Natural killer cell (primary cell): ENCODE data around the gene NRXN3. TPM values are rescaled to one million over a fixed set of nuclear protein-coding genes. Genes with fewer than 3 reads are reported as not detected.

Experiments
- ATAC-seq, 3 donors: fragments of 150-1000 bp in 2 of 3; fragments of 200-7000 bp in 1 of 3; cut with Tn5 transposase; 1 replicate in 1 of 3; 2 replicates in 2 of 3; pipeline ENCODE4 v1.10.0; 2021; ENCODE audit warnings: mild to moderate bottlenecking in 2 of 3, moderate library complexity in 2 of 3
- DNase-seq, 2 donors: peaks; one replicate each; pipeline versions ENCODE4 v3.0.0 to v3.0.0-alpha.2; 2013 to 2021; ENCODE audit warnings: mixed read lengths in 1 of 2
- H3K27ac ChIP-seq: one replicate; pipeline ENCODE4 v1.5.1; 2013; ENCODE audit warnings: mild to moderate bottlenecking, low read length
- H3K27me3 ChIP-seq: one replicate; pipeline ENCODE4 v1.6.1; 2013; ENCODE audit warnings: low read length; ENCODE audit not compliant: control insufficient read depth, insufficient read depth
- H3K36me3 ChIP-seq: one replicate; pipeline ENCODE4 v1.6.1; 2013; ENCODE audit warnings: low read length; ENCODE audit not compliant: control insufficient read depth, insufficient read depth
- H3K4me1 ChIP-seq: one replicate; pipeline ENCODE4 v1.6.1; 2013; ENCODE audit warnings: low read length; ENCODE audit not compliant: control insufficient read depth, insufficient read depth
- H3K4me3 ChIP-seq: one replicate; pipeline ENCODE4 v1.5.1; 2013; ENCODE audit warnings: low read length
- H3K9me3 ChIP-seq: one replicate; pipeline ENCODE4 v1.6.1; 2013; ENCODE audit warnings: low read length; ENCODE audit not compliant: control insufficient read depth, insufficient read depth
- H3K27ac Mint-ChIP-seq, 2 donors: one replicate each; pipeline ENCODE4 v1.8.0; 2022; ENCODE audit warnings: mild to moderate bottlenecking in 2 of 2, mixed read lengths in 2 of 2, moderate library complexity in 1 of 2
- H3K27me3 Mint-ChIP-seq, 2 donors: one replicate each; pipeline ENCODE4 v1.8.0; 2022; ENCODE audit warnings: low read depth in 2 of 2, mixed read lengths in 2 of 2
- H3K36me3 Mint-ChIP-seq: one replicate; pipeline ENCODE4 v1.8.0; 2022; ENCODE audit warnings: mixed read lengths
- H3K4me1 Mint-ChIP-seq, 2 donors: one replicate each; pipeline ENCODE4 v1.8.0; 2022; ENCODE audit warnings: mixed read lengths in 2 of 2
- H3K4me3 Mint-ChIP-seq: one replicate; pipeline ENCODE4 v1.8.0; 2022; ENCODE audit warnings: mild to moderate bottlenecking, moderate library complexity, mixed read lengths
- H3K9me3 Mint-ChIP-seq, 2 donors: one replicate each; pipeline ENCODE4 v1.8.0; 2022; ENCODE audit warnings: mixed read lengths in 2 of 2
- CTCF ChIP-seq: fragments of 200-600 bp; IDR thresholded peaks from one replicate; pipeline ENCODE4 v1.8.0; 2022; ENCODE audit warnings: antibody characterized with exemption
- WGBS: methylation state at CpG from one replicate; pipeline ENCODE4 v1.1.7; 2013; ENCODE audit warnings: missing lambda C conversion rate; ENCODE audit not compliant: insufficient coverage; 5-methylcytosine and 5-hydroxymethylcytosine counted together
- intact Hi-C: fragments of 100-400 bp; cut with micrococcal nuclease; formaldehyde crosslinking; loops from one replicate; pipeline ENCODE4 v1.14.2; 2022
- total RNA-seq, 4 donors: library from RNA; stranded (reverse); fragments of 120-200 nt in 1 of 4; gene quantifications; one replicate each; pipeline versions ENCODE4 v1.2.3 to v1.2.4, GENCODE V29; 2013 to 2022

NRXN3 gene
- total RNA-seq, 3 donors from 2014 or later (not counting 1 experiment from before 2014, with no cell fraction given), result not detected

- whole genome bisulfite sequencing, result 76% methylated on average over 1 of the region's 3 CpGs
- H3K27ac Mint-ChIP-seq, result no peak overlapping the region
- ATAC-seq, result no peak
Observed at GRCh38 chr14:79493081-79493645, 1323.0 kb downstream of the NRXN3 start.

GRCh38 chr14:79496701-79497100 is 1326.5 kb downstream of the NRXN3 start:
- Mint-ChIP-seq H3K4me3 (no peak overlapping the region), H3K36me3 (no peaks in the 10 kb centered on the region), H3K27me3 (no peaks in the 10 kb centered on the region), H3K4me1 (no peaks in the 10 kb centered on the region), H3K27ac (no peak overlapping the region), H3K9me3 (peaks cover 2 to 7% of the 10 kb centered on the region in 2 donors)
- no peak overlapping the region for H3K27ac ChIP-seq
- no peaks in the 10 kb centered on the region for H3K9me3 ChIP-seq
- H3K27me3 ChIP-seq, result no peaks in the 10 kb centered on the region
- ATAC-seq, result no peak
- 97% methylated on average over 3 of the region's 4 CpGs for WGBS
- intact Hi-C loops, result no loop called here
- no peaks in the 10 kb centered on the region for H3K36me3 ChIP-seq
- H3K4me1 ChIP-seq, result no peaks in the 10 kb centered on the region
- no peak overlapping the region for H3K4me3 ChIP-seq
- no peak for TF ChIP-seq CTCF
- DNase-seq, result no peak

More at GRCh38 chr14:79493081-79493645, 1323.0 kb downstream of the NRXN3 start:
- Mint-ChIP-seq H3K27me3 (no peaks in the 10 kb centered on the region), H3K4me1 (no peaks in the 10 kb centered on the region), H3K9me3 (peaks cover 9 to 14% of the 10 kb centered on the region in 2 donors), H3K36me3 (no peaks in the 10 kb centered on the region), H3K4me3 (no peak overlapping the region)
- intact Hi-C loops, result no loop called here
- DNase-seq, result no peak
- TF ChIP-seq CTCF, result no peak
- Histone ChIP-seq H3K4me3 (no peak overlapping the region), H3K9me3 (no peaks in the 10 kb centered on the region), H3K36me3 (no peaks in the 10 kb centered on the region), H3K27ac (no peak overlapping the region), H3K4me1 (no peaks in the 10 kb centered on the region), H3K27me3 (no peaks in the 10 kb centered on the region)

GRCh38 chr14:79500489-79500888 is 1330.3 kb downstream of the NRXN3 start:
- no peaks in the 10 kb centered on the region for H3K27me3 Mint-ChIP-seq
- no peaks in the 10 kb centered on the region for H3K4me1 ChIP-seq
- intact Hi-C loops, result no loop called here
- no peaks in the 10 kb centered on the region for H3K36me3 Mint-ChIP-seq
- peaks cover 3% of the 10 kb centered on the region for H3K9me3 ChIP-seq
- no peak overlapping the region for H3K4me3 Mint-ChIP-seq
- 70% methylated on average over 1 of the region's 1 CpG for WGBS
- ATAC-seq (no peak), DNase-seq (no peak)
- H3K4me1 Mint-ChIP-seq, result no peaks in the 10 kb centered on the region
- no peak overlapping the region for H3K27ac ChIP-seq
- no peaks in the 10 kb centered on the region for H3K27me3 ChIP-seq
- TF ChIP-seq CTCF, result no peak
- peaks cover 7 to 19% of the 10 kb centered on the region in 2 donors for H3K9me3 Mint-ChIP-seq
- H3K27ac Mint-ChIP-seq, result no peak overlapping the region
- H3K4me3 ChIP-seq, result no peak overlapping the region
- no peaks in the 10 kb centered on the region for H3K36me3 ChIP-seq

- no peak for ATAC-seq
- Histone ChIP-seq H3K27ac (no peak overlapping the region), H3K4me3 (no peak overlapping the region), H3K36me3 (no peaks in the 10 kb centered on the region), H3K9me3 (peaks cover 3% of the 10 kb centered on the region), H3K27me3 (no peaks in the 10 kb centered on the region), H3K4me1 (no peaks in the 10 kb centered on the region)
- Mint-ChIP-seq H3K27ac (no peak overlapping the region), H3K9me3 (peaks cover 7 to 19% of the 10 kb centered on the region in 2 donors), H3K4me1 (no peaks in the 10 kb centered on the region), H3K27me3 (no peaks in the 10 kb centered on the region), H3K36me3 (no peaks in the 10 kb centered on the region), H3K4me3 (no peak overlapping the region)
- TF ChIP-seq CTCF, result no peak
- WGBS, result 50% methylated on average over 3 of the region's 3 CpGs
- no peak for DNase-seq
- intact Hi-C loops, result no loop called here
Observed at GRCh38 chr14:79502136-79502750, 1332.1 kb downstream of the NRXN3 start.
